IMR-90 (cell line): ENCODE results near the gene DYRK1A. TPM values are rescaled to one million over a fixed set of nuclear protein-coding genes. Genes with fewer than 3 reads are reported as not detected.

Experiments used
- ATAC-seq: fragments of 200-7000 bp; cut with Tn5 transposase; 2 replicates; pipeline ENCODE4 v1.9.1; 2020; ENCODE audit warnings: low read depth, mild to moderate bottlenecking, moderate library complexity
- BruUV-seq: library from RNA; stranded (reverse); fragments of 400-500 nt; replicated peaks from 2 replicates; lab custom pipeline; 2021; lab: Mats Ljungman, UMichigan
- CTCF ChIA-PET: fragments of 300-600 bp; formaldehyde crosslinking; extraction: SDS; loops from one replicate; lab custom pipeline; 2021; ENCODE audit warnings: antibody characterized with exemption; lab: Yijun Ruan, JAX
- POLR2A ChIA-PET: fragments of 300-600 bp; sonication (Branson Sonifier 250); formaldehyde crosslinking; loops from one replicate; lab custom pipeline; 2022; ENCODE audit warnings: antibody characterized with exemption; ENCODE audit not compliant: unreplicated experiment; lab: Charles Lee
- DNase-seq: peaks from one replicate; pipeline ENCODE4 v3.0.0; 2013
- H2AFZ ChIP-seq: replicated peaks from 2 replicates; pipeline ENCODE3; 2013; ENCODE audit warnings: low read length, mild to moderate bottlenecking; ENCODE audit not compliant: poor library complexity
- H2AK5ac ChIP-seq: 2 replicates; pipeline ENCODE4 v1.6.1; 2013; ENCODE audit warnings: low read depth, low read length, inconsistent platforms
- H2AK9ac ChIP-seq: replicated peaks from 2 replicates; pipeline ENCODE3; 2013; ENCODE audit warnings: mild to moderate bottlenecking, low read depth, low read length, moderate library complexity; ENCODE audit not compliant: poor library complexity
- H2BK120ac ChIP-seq: 2 replicates; pipeline ENCODE4 v1.6.1; 2013; ENCODE audit warnings: low read depth, low read length, inconsistent platforms
- H2BK15ac ChIP-seq: 3 replicates; pipeline ENCODE4 v1.6.1; 2013; ENCODE audit warnings: low read depth, low read length, inconsistent platforms
- H2BK20ac ChIP-seq: 2 replicates; pipeline ENCODE4 v1.6.1; 2013; ENCODE audit warnings: low read depth, mild to moderate bottlenecking, inconsistent platforms, low read length, moderate library complexity
- H2BK5ac ChIP-seq: 2 replicates; pipeline ENCODE4 v1.6.1; 2013; ENCODE audit warnings: mild to moderate bottlenecking, low read depth, low read length, inconsistent platforms; ENCODE audit not compliant: poor library complexity, severe bottlenecking
- H3K14ac ChIP-seq: replicated peaks from 2 replicates; pipeline ENCODE4 v1.6.1; 2013; ENCODE audit warnings: low read depth, low read length, inconsistent platforms
- H3K18ac ChIP-seq: 2 replicates; pipeline ENCODE4 v1.6.1; 2013; ENCODE audit warnings: low read depth, low read length, control low read depth
- H3K23ac ChIP-seq: 2 replicates; pipeline ENCODE4 v1.6.1; 2013; ENCODE audit warnings: low read depth, low read length, inconsistent platforms
- H3K27ac ChIP-seq: 2 replicates; pipeline ENCODE4 v1.5.1; 2013; ENCODE audit warnings: mild to moderate bottlenecking, control low read depth, low read length; ENCODE audit not compliant: insufficient read depth
- H3K27me3 ChIP-seq: 2 replicates; pipeline ENCODE4 v1.6.1; 2013; ENCODE audit warnings: low read length; ENCODE audit not compliant: control insufficient read depth, insufficient read depth
- H3K36me3 ChIP-seq: 2 replicates; pipeline ENCODE4 v1.6.1; 2013; ENCODE audit warnings: low read length, mixed read lengths; ENCODE audit not compliant: control insufficient read depth, insufficient read depth
- H3K4ac ChIP-seq: 2 replicates; pipeline ENCODE4 v1.6.1; 2013; ENCODE audit warnings: low read depth, low read length, inconsistent platforms
- H3K4me1 ChIP-seq: 2 replicates; pipeline ENCODE4 v1.6.1; 2013; ENCODE audit warnings: low read length, mixed read lengths; ENCODE audit not compliant: control insufficient read depth, insufficient read depth
- H3K4me2 ChIP-seq: 2 replicates; pipeline ENCODE4 v1.6.1; 2013; ENCODE audit warnings: low read depth, mild to moderate bottlenecking, control low read depth, low read length, moderate library complexity
- H3K4me3 ChIP-seq: 2 replicates; pipeline ENCODE4 v1.5.1; 2013; ENCODE audit warnings: low read depth, mild to moderate bottlenecking, control low read depth, low read length, moderate library complexity; ENCODE audit not compliant: insufficient read depth
- H3K56ac ChIP-seq: 2 replicates; pipeline ENCODE4 v1.6.1; 2013; ENCODE audit warnings: low read length, inconsistent platforms; ENCODE audit not compliant: insufficient read depth; ENCODE audit errors: extremely low read depth
- H3K79me1 ChIP-seq, 2 experiments: 2 replicates each; pipeline ENCODE4 v1.6.1; 2013; ENCODE audit warnings: low read length in 2 of 2, inconsistent platforms in 1 of 2, low read depth in 1 of 2
- H3K9ac ChIP-seq: 2 replicates; pipeline ENCODE4 v1.6.1; 2013; ENCODE audit warnings: low read depth, low read length, control low read depth
- H3K9me1 ChIP-seq: 2 replicates; pipeline ENCODE4 v1.6.1; 2013; ENCODE audit warnings: low read length, inconsistent platforms; ENCODE audit not compliant: insufficient read depth
- H3K9me3 ChIP-seq: 2 replicates; pipeline ENCODE4 v1.6.1; 2013; ENCODE audit warnings: low read length; ENCODE audit not compliant: control insufficient read depth, insufficient read depth
- H4K20me1 ChIP-seq: 2 replicates; pipeline ENCODE4 v1.6.1; 2013; ENCODE audit warnings: low read length, inconsistent platforms; ENCODE audit not compliant: insufficient read depth
- H4K5ac ChIP-seq: 2 replicates; pipeline ENCODE4 v1.6.1; 2013; ENCODE audit warnings: mild to moderate bottlenecking, low read depth, low read length, control low read depth
- H4K8ac ChIP-seq, 2 experiments: 2 replicates each; pipeline ENCODE4 v1.6.1; 2013; ENCODE audit warnings: low read depth in 2 of 2, low read length in 2 of 2, control low read depth in 1 of 2, inconsistent platforms in 1 of 2
- H4K91ac ChIP-seq: 2 replicates; pipeline ENCODE4 v1.6.1; 2013; ENCODE audit warnings: low read depth, low read length, inconsistent platforms; ENCODE audit not compliant: insufficient read depth
- CEBPB ChIP-seq: IDR thresholded peaks from 2 replicates; pipeline ENCODE4 v1.6.1; 2012; ENCODE audit warnings: low read depth, low read length, improper control_type of control experiment
- CHD1 ChIP-seq: IDR thresholded peaks from 2 replicates; pipeline ENCODE4 v1.6.1; 2012; ENCODE audit warnings: low read depth, low read length, improper control_type of control experiment
- MAFK ChIP-seq: IDR thresholded peaks from 2 replicates; pipeline ENCODE4 v1.6.1; 2012; ENCODE audit warnings: low read depth, low read length, improper control_type of control experiment
- MAZ ChIP-seq: IDR thresholded peaks from 2 replicates; pipeline ENCODE4 v1.6.1; 2012; ENCODE audit warnings: low read depth, mild to moderate bottlenecking, low read length, improper control_type of control experiment, moderate library complexity, borderline replicate concordance
- MXI1 ChIP-seq: IDR thresholded peaks from 2 replicates; pipeline ENCODE4 v1.6.1; 2012; ENCODE audit warnings: low read depth, mild to moderate bottlenecking, low read length, moderate library complexity, borderline replicate concordance
- NFE2L2 ChIP-seq: fragments of 150-350 bp; IDR thresholded peaks from 2 replicates; pipeline ENCODE4 v1.6.1; 2016; ENCODE audit warnings: low read depth, mild to moderate bottlenecking, low read length
- POLR2A ChIP-seq: IDR thresholded peaks from 2 replicates; pipeline ENCODE4 v1.6.1; 2012; ENCODE audit warnings: mild to moderate bottlenecking, low read depth, low read length
- RAD21 ChIP-seq: IDR thresholded peaks from 2 replicates; pipeline ENCODE4 v1.6.1; 2012; ENCODE audit warnings: low read length, improper control_type of control experiment
- RCOR1 ChIP-seq: IDR thresholded peaks from 2 replicates; pipeline ENCODE4 v1.6.1; 2012; ENCODE audit warnings: mild to moderate bottlenecking, low read length, improper control_type of control experiment; ENCODE audit not compliant: insufficient replicate concordance
- SMC3 ChIP-seq: fragments of 150-350 bp; IDR thresholded peaks from 2 replicates; pipeline ENCODE4 v1.6.1; 2016; ENCODE audit warnings: low read depth, mild to moderate bottlenecking, antibody characterized with exemption, low read length, moderate library complexity
- WGBS, 2 experiments: methylation state at CpG; one replicate each; pipeline versions ENCODE4 v1.1.5 to v1.1.7; 2013; ENCODE audit warnings: missing lambda C conversion rate in 2 of 2; ENCODE audit not compliant: insufficient read length in 1 of 2; ENCODE audit errors: extremely low coverage in 2 of 2; 5-methylcytosine and 5-hydroxymethylcytosine counted together
- dilution Hi-C: fragments of 300-500 bp; cut with HindIII; formaldehyde crosslinking; loops from one replicate; pipeline ENCODE4 v1.14.3; 2018; ENCODE audit warnings: low sequenced_read_pairs; ENCODE audit not compliant: unreplicated experiment
- in situ Hi-C: fragments of 300-500 bp; cut with MboI; formaldehyde crosslinking; loops from 3 replicates; pipeline ENCODE4 v1.14.3; 2019; ENCODE audit warnings: low sequenced_read_pairs, inconsistent platforms, mixed read lengths
- intact Hi-C: fragments of 100-400 bp; cut with micrococcal nuclease; formaldehyde crosslinking; loops from 2 replicates; pipeline ENCODE4 v1.10.0; 2022
- polyA plus RNA-seq, 3 experiments: library from polyadenylated mRNA; depleted of rRNA; stranded (reverse); fragments of >200 nt; gene quantifications; 2 replicates each; pipeline ENCODE4 v1.2.3, GENCODE V29; 2012; ENCODE audit warnings: low replicate concordance in 1 of 3
- total RNA-seq: library from RNA; depleted of rRNA; stranded (reverse); fragments of >200 nt; gene quantifications from 2 replicates; pipeline ENCODE4 v1.2.3, GENCODE V29; 2012
- TF ChIP-seq, protein P1 (sequence below): fragments of 150-350 bp; IDR thresholded peaks from 2 replicates; pipeline ENCODE4 v1.6.1; 2016; ENCODE audit warnings: low read depth, mild to moderate bottlenecking, low read length, moderate library complexity, borderline replicate concordance
- TF ChIP-seq, protein P2 (sequence below): fragments of 150-350 bp; IDR thresholded peaks from 2 replicates; pipeline ENCODE4 v1.6.1; 2017; ENCODE audit warnings: mild to moderate bottlenecking, antibody characterized with exemption, low read length, low read depth
- TF ChIP-seq, protein P3 (sequence below): conservative IDR thresholded peaks from 2 replicates; pipeline ENCODE4 v1.5.1; 2012; ENCODE audit warnings: mild to moderate bottlenecking, low read depth, low read length, improper control_type of control experiment

DYRK1A gene
- total and polyA plus RNA-seq, 2 of the 4 experiments (the other 2 are of a cell fraction), result 18.6 to 50.5 TPM

DNA sequence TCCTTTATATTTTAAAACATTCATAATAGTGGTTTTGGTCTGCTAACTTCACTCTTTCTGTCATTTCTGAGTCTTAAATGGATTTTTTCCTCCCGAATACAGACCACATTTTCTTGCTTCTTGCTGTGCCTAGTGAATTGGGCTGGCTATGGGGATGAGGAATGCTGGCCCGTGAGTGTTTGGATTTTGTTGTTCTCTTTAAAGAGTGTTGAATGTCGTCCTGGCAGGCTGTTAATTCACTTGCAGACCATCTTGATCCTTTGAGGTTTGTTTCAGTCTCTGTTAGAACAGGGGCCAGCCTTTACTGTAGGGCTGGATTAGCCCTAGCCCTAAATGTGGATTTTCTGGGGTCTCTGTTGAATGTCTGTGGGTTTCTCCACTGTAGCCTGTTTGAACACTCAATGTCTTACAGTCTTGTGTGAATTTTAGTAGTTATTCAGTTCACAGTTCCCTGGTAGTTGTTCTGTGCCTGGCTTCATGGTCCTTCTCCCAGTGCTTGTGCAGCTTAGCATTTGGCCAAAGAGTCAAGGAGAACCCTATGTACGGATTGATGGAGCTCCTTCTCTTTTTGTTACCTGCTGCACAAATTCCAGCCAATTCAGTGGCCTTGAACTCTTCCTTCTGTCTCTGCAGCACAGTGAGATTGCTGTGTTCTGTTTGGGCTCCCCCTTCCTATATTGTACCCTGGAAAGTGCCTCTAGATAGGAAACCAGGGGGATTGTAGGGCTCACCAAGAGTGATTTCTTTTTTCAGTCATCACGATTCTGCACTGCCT, 95.7 kb downstream of the DYRK1A start:
- H2BK120ac ChIP-seq, result no peak overlapping the region
- H2AFZ ChIP-seq, result no peak overlapping the region
- no peaks in the 10 kb centered on the region for H3K9me3 ChIP-seq
- no peak overlapping the region for H2BK15ac ChIP-seq
- peak overlapping the region; percentile 46 for H2AK9ac ChIP-seq
- CTCF ChIA-PET, result interaction anchor here (0.6 kb wide), 1 partner anchor 94 kb away, joined by 3 read pairs; no protein-coding TSS in a partner anchor
- POLR2A ChIA-PET, result no interaction called here
- dilution Hi-C loops, result no loop called here
- H2BK20ac ChIP-seq, result no peak overlapping the region
- ATAC-seq (no peak), DNase-seq (no peak)
- H3K18ac ChIP-seq, result no peak overlapping the region
- H3K4me1 ChIP-seq, result peaks cover 22% of the 10 kb centered on the region
- H3K27ac ChIP-seq, result no peak overlapping the region; the same call in 1 of the 2 replicates
- H3K27me3 ChIP-seq, result no peaks in the 10 kb centered on the region
- no peak overlapping the region for H3K56ac ChIP-seq
- H3K36me3 ChIP-seq, result 0 out of 2 replicates have a peak, but pooled peaks cover 2% of the 10 kb centered on the region
- in situ Hi-C loops, result loop anchor here (25.0 kb wide), 1 partner anchor 200 kb away; the partner anchor contains the start of gene VPS26C
- peaks cover 29 to 67% of the 10 kb centered on the region in 2 experiments for H3K79me1 ChIP-seq
- peak overlapping the region; percentile 13 for H2BK5ac ChIP-seq
- H3K9ac ChIP-seq, result no peak overlapping the region
- H4K5ac ChIP-seq, result no peak overlapping the region
- H4K91ac ChIP-seq, result no peak overlapping the region
- BruUV-seq, result no TSS peak
- H3K23ac ChIP-seq, result peak overlapping the region; percentile 13; the same call in 1 of the 2 replicates
- H4K20me1 ChIP-seq, result peaks cover 80% of the 10 kb centered on the region
- intact Hi-C loops, result loop anchor here (2.0 to 5.0 kb wide), 4 partner anchors 93 to 211 kb away; partner anchors contain the start of gene VPS26C
- TF ChIP-seq MXI1 (no peak), MAZ (no peak), CHD1 (no peak), CEBPB (no peak), SMC3 (no peak), NFE2L2 (no peak), RAD21 (no peak), RCOR1 (no peak), POLR2A (no peak), MAFK (no peak)
- TF ChIP-seq, protein P1, sequence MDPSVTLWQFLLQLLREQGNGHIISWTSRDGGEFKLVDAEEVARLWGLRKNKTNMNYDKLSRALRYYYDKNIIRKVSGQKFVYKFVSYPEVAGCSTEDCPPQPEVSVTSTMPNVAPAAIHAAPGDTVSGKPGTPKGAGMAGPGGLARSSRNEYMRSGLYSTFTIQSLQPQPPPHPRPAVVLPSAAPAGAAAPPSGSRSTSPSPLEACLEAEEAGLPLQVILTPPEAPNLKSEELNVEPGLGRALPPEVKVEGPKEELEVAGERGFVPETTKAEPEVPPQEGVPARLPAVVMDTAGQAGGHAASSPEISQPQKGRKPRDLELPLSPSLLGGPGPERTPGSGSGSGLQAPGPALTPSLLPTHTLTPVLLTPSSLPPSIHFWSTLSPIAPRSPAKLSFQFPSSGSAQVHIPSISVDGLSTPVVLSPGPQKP, result no peak
- TF ChIP-seq, protein P2, sequence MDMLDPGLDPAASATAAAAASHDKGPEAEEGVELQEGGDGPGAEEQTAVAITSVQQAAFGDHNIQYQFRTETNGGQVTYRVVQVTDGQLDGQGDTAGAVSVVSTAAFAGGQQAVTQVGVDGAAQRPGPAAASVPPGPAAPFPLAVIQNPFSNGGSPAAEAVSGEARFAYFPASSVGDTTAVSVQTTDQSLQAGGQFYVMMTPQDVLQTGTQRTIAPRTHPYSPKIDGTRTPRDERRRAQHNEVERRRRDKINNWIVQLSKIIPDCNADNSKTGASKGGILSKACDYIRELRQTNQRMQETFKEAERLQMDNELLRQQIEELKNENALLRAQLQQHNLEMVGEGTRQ, result no peak
- TF ChIP-seq, protein P3, sequence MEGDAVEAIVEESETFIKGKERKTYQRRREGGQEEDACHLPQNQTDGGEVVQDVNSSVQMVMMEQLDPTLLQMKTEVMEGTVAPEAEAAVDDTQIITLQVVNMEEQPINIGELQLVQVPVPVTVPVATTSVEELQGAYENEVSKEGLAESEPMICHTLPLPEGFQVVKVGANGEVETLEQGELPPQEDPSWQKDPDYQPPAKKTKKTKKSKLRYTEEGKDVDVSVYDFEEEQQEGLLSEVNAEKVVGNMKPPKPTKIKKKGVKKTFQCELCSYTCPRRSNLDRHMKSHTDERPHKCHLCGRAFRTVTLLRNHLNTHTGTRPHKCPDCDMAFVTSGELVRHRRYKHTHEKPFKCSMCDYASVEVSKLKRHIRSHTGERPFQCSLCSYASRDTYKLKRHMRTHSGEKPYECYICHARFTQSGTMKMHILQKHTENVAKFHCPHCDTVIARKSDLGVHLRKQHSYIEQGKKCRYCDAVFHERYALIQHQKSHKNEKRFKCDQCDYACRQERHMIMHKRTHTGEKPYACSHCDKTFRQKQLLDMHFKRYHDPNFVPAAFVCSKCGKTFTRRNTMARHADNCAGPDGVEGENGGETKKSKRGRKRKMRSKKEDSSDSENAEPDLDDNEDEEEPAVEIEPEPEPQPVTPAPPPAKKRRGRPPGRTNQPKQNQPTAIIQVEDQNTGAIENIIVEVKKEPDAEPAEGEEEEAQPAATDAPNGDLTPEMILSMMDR, result no peak
- peak overlapping the region; percentile 35 for H3K4me2 ChIP-seq
- peak overlapping the region; percentile 24 for H3K14ac ChIP-seq
- 100% methylated on average over 2 of the region's 5 CpGs; no CpG with 5 or more reads in 1 of the 2 experiments for WGBS, 2 experiments
- no peak overlapping the region for H2AK5ac ChIP-seq
- H3K9me1 ChIP-seq, result peaks cover 29% of the 10 kb centered on the region
- no peak overlapping the region for H3K4ac ChIP-seq
- H3K4me3 ChIP-seq, result no peak overlapping the region
- H4K8ac ChIP-seq, result no peak overlapping the region
